ENCODE results near the gene COL5A1.

- no peak for TF ChIP-seq POLR2A (IDR thresholded peaks at IDR 0.05)
- TF ChIP-seq, protein P1, sequence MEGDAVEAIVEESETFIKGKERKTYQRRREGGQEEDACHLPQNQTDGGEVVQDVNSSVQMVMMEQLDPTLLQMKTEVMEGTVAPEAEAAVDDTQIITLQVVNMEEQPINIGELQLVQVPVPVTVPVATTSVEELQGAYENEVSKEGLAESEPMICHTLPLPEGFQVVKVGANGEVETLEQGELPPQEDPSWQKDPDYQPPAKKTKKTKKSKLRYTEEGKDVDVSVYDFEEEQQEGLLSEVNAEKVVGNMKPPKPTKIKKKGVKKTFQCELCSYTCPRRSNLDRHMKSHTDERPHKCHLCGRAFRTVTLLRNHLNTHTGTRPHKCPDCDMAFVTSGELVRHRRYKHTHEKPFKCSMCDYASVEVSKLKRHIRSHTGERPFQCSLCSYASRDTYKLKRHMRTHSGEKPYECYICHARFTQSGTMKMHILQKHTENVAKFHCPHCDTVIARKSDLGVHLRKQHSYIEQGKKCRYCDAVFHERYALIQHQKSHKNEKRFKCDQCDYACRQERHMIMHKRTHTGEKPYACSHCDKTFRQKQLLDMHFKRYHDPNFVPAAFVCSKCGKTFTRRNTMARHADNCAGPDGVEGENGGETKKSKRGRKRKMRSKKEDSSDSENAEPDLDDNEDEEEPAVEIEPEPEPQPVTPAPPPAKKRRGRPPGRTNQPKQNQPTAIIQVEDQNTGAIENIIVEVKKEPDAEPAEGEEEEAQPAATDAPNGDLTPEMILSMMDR (IDR thresholded peaks at IDR 0.05): no peak
Measured at GRCh38 chr9:134634667-134635230, 6.9 kb upstream of the COL5A1 start.

Measured in esophagus squamous epithelium (tissue), 4 donors.